Urothelium cell line (cell line): ENCODE measurements around the gene SELENOI.

Source experiments
- DNase-seq: peaks from one replicate; pipeline ENCODE4 v3.0.0; 2011; ENCODE audit warnings: low spot score, mixed read lengths
- FAIRE-seq: peaks from 2 replicates; lab custom pipeline; 2011; peaks lifted over from hg19 to GRCh38; lab: Jason Lieb, UNC

Gene SELENOI

DNA sequence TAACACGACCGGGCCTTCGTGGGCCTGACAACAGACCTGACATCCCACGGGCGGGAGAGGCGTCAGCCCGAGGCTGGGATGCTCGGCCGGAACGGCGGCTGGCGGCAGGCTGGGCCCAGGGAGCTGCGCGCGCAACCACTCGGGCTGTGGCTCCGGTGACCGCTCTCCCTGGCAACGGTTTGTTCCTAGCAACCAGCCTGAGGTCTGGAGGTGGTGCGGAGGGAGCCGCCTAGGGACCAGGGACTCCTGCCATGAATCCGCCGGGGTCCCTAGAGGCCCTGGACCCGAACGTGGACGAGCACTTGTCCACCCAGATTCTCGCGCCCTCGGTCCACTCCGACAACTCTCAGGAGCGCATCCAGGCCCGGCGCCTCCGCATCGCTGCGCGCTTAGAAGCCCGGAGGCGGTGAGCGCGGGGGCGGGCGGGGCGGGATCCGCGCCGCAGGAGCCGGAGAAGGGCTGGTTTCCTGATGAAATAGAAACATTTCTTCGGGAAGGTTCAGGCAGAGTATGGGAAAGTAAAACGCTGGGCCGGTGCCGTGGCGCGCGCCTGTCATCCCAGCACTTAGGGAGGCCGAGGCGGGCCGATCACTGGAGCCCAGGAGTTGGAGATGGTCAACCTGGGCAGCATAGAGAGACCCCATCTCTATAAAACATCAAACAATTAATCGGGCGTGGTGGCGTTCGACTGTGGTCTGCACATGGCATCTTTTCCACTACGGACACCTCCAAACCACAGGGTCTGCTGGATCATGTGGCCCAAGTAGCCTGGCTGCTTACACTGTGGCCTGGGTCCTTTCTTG, 56.0 kb downstream of the SELENOI start, which contains the start of gene DRC1:
Gene DRC1, plus strand, starts transcription at position 182 of the 803 bp plus-strand sequence. Its CDS starts 70 bp downstream, at position 252.
- FAIRE-seq (peak; percentile 66), DNase-seq (no peak)

DNA sequence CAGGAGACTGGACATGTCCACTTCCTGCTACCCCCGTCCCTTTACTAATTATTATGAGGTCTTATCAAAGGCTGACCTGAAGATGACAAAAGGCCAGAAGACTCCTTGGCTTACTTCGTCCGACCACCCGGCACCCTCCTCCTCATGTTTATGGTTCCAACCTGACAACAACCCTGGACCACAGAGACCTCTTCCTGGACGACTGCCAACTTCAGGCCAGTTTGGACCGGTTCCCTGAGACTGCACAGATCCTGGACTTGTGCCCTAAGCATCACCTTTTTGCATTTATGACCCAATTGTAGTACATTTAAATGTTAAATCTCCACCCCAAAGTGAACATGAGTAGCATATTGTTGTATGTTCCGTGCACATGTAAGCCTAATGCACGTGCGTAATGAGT, 61.6 kb downstream of the SELENOI start:
- FAIRE-seq (peak; percentile 35), DNase-seq (no peak)

DNA sequence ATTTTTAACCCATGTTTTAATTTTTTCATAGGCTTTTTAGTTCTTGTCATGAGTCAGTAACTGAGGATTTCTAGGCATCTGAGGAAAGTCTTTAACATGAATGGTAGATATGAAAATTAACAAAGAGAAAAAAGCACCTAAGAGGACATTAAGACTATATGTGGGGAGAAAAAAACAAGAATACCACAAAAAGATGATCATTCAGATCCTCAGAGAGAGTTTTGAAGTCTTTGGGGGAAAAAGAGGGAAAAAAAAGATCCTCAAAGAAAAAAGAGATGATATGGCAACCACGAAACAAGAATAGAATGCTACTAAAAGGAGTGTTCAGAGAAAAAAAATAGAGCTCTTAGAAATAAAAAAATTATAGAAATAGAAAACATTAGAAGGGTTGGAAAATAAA, 63.8 kb downstream of the SELENOI start:
- DNase-seq (no peak), FAIRE-seq (no peak)

DNA sequence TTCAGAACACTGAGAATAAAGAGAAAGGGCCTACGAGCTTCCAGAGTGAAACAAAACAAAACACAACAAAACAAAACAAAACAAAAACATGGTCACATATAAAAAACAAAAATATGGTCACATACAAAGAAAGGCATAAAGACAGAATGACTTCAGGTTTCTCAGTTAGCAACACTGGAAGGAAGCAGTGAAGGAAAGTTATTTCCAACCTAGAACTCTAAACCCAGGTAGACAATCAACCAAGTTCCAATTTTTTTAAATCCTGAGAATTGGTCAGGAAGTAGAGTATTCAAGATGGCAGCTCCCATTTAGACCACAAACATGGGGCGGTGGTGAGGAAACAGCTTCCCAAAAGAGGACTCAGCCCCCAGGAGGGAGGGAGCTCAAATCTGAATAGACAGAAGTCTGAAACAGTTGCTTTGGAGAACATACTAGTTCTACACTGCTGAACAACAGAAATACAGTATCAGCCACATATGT, 64.9 kb downstream of the SELENOI start:
- no peak for DNase-seq
- no peak for FAIRE-seq

DNA sequence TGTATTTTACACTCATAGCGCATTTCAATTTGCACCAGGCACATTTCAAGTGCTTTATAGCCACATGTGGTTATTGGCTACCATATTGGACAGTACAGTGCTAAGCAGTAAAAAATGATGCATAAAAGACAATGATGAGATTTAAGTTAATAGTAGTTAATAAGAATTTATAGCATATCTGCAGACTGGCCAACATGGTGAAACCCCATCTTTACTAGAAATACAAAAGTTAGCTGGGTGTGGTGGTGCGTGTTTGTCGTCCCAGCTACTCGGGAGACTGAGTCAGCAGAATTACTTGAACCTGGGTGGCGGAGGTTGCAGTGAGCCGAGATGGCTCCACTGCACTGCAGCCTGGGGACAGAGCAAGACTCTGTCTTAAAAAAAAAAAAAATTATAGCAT, 65.5 kb downstream of the SELENOI start:
- no peak for FAIRE-seq
- DNase-seq: no peak

DNA sequence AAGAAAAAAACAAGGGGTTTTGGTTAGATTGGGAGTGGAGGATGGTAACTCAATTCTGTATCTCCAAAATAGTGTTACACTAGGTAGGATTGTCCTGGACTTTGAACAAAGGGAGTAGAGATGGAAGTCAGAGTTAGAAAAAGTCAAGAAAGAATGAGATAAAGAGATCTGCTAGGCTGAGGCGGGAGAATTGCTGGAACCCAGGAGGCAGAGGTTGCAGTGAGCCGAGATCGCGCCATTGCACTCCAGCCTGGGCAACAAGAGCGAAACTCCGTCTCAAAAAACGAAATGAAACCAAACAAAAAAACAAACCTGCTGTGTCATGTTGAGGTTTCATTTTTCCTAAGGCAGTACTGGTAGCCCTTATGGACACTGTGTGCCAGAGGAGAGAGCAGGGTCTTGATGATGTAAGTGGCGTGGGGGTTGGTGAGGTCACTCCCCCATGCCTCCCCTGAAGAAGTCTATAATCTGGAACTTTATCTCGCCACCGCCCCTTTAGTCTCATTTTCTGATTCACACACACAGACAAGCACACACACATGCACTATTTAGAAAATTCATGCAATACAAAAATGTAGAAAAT, 66.2 kb downstream of the SELENOI start:
- DNase-seq: no peak
- FAIRE-seq: no peak

DNA sequence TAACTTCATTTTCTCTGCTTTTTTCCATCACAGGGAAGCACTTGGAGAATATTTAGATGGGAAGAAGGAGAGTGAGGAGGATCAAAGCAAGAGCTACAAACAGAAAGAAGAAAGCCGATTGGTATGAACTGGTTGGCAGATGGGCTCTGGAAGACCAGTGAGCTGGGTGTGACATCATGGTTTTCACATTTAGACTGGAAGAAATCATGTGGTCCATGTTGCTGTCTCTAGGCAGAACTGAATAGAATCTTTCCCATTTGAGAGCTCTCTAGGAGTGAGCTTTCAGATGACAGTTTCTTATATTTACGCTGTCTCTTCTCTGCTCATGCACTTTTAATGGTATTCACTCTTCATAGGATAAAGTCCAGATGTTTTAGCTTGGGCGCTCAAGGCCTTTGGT, 68.4 kb downstream of the SELENOI start:
- DNase-seq (no peak), FAIRE-seq (no peak)

DNA sequence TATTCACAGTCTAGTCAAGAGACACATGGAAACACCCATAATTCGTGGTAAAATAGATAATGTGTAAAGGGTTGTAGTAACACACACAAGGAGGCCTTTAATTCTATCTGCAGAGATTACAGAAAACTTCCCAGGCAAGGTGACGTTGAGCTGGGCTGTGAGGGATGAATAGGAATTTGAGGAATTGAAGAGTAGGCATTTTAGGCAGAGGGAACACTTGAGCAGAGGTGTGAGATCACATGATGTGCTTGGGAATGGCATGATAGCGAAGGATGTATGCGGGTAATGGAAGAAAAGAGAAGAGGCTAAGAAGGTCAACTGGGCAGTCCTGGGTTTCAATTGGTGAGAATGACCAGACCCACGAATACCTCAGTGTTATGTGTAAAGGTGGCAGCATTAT, 76.0 kb downstream of the SELENOI start:
- FAIRE-seq: no peak
- no peak for DNase-seq

DNA sequence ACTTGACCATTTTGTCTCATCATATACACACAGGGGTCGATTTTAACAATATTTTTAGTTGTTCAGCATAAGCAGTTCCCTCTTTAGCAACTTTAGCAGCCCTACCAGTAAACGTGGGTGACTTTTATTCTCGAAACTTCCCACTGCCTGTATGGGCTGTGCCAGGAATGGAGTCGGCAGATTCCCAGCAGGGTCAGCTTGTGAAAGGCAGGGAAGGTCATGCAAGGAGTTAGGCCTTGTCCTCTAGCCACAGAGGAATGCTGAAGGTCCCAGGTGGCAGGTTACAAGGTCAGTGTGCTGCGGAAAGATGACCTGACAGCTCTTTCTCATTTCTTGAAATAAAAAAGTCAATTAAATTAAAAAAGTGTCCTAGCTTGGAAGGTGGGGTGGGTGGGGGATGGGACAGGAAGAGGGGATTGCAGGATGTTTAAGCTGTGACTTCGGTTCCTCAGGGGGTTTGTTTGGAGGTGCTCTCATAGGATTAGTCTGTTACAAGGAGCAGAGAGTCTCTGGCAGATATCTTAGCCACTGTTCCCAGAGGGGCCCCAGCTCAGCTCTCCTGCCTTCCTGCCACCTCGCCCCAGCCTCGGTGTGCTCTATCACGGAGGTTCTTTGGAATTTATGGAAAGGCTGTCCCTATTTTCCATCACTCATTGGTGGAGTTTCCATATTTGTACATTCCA, 77.1 kb downstream of the SELENOI start:
- DNase-seq (no peak), FAIRE-seq (no peak)

DNA sequence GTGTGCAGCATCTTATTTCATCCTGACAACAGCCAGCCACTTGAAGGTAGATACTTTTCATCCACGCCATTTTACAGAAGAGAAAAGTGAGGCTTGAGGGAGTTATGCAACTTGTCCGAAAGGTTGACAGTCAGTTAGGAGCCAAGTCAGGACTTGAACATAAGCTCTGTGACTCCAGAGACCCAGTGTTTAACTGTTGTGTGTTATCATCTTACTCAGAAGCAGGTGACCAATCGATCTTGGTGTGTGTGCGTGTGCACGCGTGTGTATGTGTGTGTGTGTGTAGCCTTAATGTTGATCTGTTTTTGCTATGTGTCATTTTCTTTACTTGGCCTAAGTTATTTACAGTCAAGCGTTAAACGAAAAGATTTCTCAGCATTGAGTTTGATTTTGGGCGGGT, 77.8 kb downstream of the SELENOI start:
- no peak for DNase-seq
- no peak for FAIRE-seq

DNA sequence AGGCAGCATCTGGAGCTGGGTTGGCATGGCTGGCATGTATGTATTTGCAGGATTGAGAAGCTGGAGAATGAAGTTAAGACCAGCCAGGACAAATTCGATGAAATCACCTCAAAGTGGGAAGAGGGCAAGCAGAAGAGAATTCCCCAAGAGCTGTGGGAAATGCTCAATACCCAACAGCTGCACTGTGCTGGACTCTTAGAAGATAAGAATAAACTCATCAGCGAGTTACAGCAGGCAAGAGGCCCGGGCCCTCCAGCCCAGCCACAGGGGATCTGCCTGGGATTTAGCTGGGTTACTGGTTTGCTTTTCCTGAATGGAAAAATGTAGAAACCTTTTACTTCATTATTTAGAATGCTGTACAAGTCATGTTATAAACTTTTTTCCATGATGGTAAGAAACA, 78.3 kb downstream of the SELENOI start:
- FAIRE-seq (no peak), DNase-seq (no peak)

DNA sequence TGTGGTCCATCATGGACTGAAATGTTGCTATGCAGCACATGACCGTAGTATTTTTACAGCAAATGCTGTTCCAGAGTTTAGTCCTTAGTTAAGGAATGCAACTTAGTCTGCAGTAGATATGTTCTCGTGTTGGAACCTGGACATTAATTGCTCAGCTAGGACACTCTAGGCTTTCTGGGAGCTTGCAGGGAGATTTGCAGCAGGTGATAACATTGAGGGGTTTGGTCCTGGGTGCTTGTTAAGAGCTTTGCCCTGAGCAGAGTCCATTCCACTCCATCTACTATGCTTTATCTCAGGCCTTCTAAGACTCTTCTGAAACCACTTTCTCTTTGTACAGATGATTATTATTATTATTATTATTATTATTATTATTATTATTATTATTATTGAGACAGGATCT, 82.9 kb downstream of the SELENOI start:
- no peak for DNase-seq
- no peak for FAIRE-seq

DNA sequence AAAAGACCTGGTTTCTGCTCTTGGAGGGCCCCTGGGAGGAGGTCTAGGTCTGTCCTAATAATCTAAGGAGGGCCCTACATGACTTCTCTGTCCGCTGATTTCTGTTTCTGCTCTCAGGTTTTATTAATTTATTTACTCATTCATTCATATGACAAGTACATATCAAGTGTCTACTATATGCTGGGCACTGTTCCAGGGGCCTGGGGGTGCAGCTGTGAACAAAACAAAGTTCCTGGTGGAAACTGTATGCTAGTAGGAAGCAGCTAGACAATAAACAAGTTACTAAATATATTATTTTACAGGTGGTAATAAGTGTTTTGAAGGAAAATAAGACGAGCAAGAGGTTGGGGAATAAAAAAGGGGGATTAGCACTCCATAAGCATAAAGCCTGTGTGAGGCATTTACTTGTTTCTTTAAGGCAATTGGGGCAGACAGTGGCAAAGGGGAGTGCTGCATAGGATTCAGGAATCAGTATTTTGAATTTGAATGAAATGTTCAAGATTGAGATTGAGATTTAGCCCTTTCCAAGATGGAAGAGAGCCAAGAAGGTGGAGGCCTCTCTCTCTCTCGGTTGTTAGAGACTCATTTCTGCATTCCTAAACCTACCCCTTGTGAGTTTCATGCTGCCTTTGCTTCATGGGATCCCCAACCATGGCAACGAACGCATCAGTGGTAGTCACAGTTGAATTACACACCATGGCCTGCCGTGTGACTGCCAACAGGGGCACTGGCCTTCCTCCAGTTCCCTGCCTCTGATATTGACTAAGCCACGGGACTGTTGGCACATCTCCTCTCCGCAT, 84.0 kb downstream of the SELENOI start:
- no peak for FAIRE-seq
- DNase-seq: no peak

DNA sequence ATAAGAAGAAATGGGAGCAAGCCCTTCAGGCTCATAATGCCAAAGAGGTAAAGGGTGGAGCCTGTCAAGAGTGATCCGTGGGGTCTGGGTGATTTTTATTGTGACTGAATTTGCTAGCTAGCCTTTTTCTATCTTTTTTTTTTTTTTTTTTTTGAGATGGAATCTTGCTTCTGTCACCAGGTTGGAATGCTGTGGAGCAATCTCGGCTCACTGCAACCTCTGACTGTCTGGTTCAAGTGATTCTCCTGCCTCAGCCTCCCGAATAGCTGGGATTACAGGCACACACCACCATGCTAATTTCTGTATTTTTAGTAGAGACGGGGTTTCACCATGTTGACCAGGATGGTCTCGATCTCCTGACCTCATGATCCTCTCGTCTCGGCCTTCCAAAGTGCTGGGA, 84.9 kb downstream of the SELENOI start:
- FAIRE-seq (no peak), DNase-seq (no peak)

DNA sequence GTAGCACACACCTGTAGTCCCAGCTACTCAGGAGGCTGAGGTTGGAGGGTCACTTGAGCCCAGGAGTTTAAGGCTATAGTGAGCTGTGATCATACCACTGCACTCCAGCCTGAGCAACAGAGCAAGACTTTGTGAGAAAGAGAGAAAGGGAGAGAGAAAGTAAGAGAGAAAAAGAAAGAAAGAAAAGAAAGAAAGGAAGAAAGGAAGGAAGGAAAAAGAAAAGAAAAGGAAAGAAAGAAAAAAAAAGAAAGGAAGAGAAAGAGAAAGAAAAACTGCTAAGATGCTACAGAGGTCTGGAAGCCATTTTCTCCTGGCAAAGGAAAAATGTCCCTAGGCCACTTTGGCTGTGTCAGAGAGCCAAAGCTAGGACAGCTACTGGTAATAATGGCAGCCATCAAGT, 86.4 kb downstream of the SELENOI start:
- no peak for FAIRE-seq

DNA sequence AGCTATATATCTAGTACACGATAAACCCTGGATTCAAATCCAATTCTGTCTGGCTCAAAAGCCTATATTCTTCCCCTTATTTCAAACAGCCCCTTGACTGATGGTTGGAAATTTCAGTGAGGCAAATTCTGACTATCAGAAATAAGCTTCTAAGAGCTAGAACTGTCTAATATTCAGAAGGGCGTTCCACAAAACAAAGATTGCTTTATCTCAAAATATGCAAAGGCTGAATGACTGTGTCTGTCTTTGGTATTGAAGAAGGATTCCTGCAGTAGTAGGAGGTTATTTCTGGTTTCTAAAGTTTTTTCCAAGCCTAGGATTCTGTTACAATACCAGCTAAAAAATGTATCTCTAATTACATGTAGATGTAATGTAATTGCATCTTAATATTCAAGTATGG, 86.9 kb downstream of the SELENOI start:
- no peak for DNase-seq
- FAIRE-seq: no peak

More for the DNA sequence above, 86.4 kb downstream of the SELENOI start:
- DNase-seq: no peak

DNA sequence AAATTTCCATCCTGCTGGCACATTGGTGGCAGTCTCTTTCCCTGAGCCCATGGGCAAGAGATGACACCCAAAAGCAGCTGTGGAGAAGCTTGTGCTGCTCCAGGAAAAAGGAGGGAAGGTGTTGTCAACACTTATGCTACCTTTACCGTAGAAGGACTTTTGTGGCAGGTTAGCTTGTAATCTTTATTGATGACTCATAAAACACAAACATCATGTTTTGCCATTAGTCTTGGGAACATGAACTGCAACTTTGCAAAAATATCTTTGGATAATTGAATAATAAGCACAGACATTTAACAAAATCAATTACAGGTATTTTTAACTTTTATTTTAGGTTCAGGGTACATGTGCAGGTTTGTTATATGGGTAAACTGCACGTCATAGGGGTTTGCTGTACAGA, 89.2 kb downstream of the SELENOI start:
- DNase-seq: no peak
- no peak for FAIRE-seq

DNA sequence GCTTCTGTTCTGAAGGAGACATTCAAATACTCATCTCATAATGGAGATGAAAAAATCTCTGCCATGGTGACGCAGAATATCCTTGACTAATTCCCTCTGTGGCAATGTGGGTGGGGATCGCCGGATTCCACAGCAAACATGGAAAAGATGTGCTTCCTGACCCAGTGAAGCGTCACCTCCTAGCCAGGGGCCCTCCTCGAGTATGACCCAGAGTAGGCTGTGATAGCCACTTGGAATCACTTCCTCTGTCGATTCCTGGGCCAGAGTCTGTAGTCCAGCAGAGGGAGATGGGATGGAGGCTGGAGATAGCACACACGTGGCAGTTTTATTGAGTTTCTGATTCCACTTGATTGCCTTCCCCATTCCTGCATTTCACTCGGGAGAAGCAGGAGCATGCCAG, 92.6 kb downstream of the SELENOI start:
- DNase-seq: peak; percentile 30
- FAIRE-seq: no peak

DNA sequence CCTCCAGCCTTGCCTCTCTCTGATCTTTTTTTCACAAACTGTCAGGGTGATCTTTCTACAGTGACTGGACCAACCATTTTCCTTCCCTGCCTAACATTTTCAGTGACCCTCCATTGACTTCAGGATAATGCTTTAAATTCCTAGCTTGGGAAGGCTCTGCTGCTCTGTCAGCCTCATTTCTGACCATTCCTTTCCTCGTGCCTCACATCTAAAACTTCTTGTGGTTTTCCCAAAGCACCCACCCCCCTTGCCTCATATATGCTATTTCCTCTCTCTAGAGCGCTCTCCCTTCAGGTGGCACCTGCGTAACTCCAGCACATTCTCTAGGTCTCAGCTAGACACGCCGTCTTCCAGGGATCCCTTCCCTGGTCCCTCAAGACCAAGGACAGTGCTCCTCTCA, 93.0 kb downstream of the SELENOI start:
- DNase-seq: no peak
- no peak for FAIRE-seq

DNA sequence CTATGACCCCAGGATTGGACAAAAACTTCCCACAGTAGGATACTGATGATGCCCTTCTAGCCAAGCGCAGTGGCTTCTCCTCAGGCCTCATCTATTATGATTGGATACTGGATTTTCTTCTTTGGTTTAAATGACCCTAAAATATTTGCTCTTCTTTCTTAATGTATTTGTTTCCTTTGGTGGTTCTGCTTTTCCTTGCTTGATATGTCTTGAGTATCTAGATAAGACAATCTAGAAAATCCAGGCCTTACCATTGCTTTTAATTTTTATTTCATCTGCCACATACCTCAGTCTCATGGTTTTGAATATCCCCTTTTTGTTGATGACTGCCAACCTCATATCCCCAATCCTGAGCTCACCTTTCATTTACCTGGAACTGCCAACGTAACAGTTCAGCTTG, 96.4 kb downstream of the SELENOI start:
- DNase-seq (no peak), FAIRE-seq (no peak)

DNA sequence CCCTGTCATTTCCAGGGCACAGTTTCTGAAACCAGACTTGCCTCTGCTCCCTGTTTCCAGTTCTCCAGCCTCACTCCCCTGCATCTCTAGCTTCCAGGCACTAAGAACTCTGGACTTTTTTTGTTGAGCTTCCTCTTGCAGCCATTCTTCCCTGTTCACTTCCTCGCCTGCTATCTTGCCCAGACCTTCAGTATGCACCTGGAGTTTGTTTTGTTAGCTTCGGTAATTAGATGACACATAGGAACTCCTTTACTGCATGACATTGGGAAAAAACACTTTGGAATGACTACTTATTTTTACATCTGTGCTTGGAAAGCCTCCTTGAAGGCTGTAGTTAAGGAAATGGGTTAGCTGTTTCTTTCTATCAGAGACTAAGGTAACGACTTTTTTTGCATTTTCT, 96.8 kb downstream of the SELENOI start:
- no peak for FAIRE-seq
- no peak for DNase-seq
